GM21367 (cell line): Measurements from ENCODE around the gene EIF2D.
A peak's percentile ranks its signal among the peaks of the same experiment; 100 is the strongest.
"Not testable (repeated sequence)": the region's sequence is repeated elsewhere in the genome, so short reads cannot be mapped to it uniquely, and the experiment has no call there.

Source experiments
- ATAC-seq: cut with Tn5 transposase; IDR thresholded peaks from one replicate; pipeline ENCODE4 v1.9.1; 2021; ENCODE audit not compliant: unreplicated experiment

EIF2D gene

GRCh38 chr1:206612129-206612876, at the start of gene EIF2D:
TSS of gene EIF2D (minus strand) at chr1:206612465. CDS start at chr1:206612342, 123 bp downstream.
- ATAC-seq, result peak; percentile 79

- no peak for ATAC-seq
Measured at GRCh38 chr1:206661161-206661820, 49.0 kb upstream of the EIF2D start.

- ATAC-seq, result no peak
Measured at GRCh38 chr1:206660136-206660535, 47.9 kb upstream of the EIF2D start.

GRCh38 chr1:206658981-206659273, 46.7 kb upstream of the EIF2D start:
- no peak for ATAC-seq

GRCh38 chr1:206658264-206658980, 46.2 kb upstream of the EIF2D start:
- no peak for ATAC-seq

GRCh38 chr1:206657751-206658150, 45.5 kb upstream of the EIF2D start:
- no peak for ATAC-seq

GRCh38 chr1:206656936-206657335, 44.7 kb upstream of the EIF2D start:
- ATAC-seq, result no peak

- no peak for ATAC-seq
Measured at GRCh38 chr1:206655471-206655882, 43.2 kb upstream of the EIF2D start.

GRCh38 chr1:206654828-206655227, 42.6 kb upstream of the EIF2D start:
- no peak for ATAC-seq

GRCh38 chr1:206653715-206654459, 41.6 kb upstream of the EIF2D start:
- no peak for ATAC-seq

- no peak for ATAC-seq
Measured at GRCh38 chr1:206651958-206652890, 40.0 kb upstream of the EIF2D start.

GRCh38 chr1:206651014-206651413, 38.7 kb upstream of the EIF2D start:
- no peak for ATAC-seq

GRCh38 chr1:206649261-206649921, 37.1 kb upstream of the EIF2D start:
- no peak for ATAC-seq

GRCh38 chr1:206647224-206647623, 35.0 kb upstream of the EIF2D start:
- no peak for ATAC-seq

- ATAC-seq, result no peak
Measured at GRCh38 chr1:206646504-206646903, 34.2 kb upstream of the EIF2D start.

GRCh38 chr1:206643118-206643698, 30.9 kb upstream of the EIF2D start:
- no peak for ATAC-seq

- not testable (repeated sequence) for ATAC-seq
Measured at GRCh38 chr1:206642074-206642473, 29.8 kb upstream of the EIF2D start.

- no peak for ATAC-seq
Measured at GRCh38 chr1:206637605-206638004, 25.3 kb upstream of the EIF2D start.

- ATAC-seq, result no peak
Measured at GRCh38 chr1:206636671-206637070, 24.4 kb upstream of the EIF2D start.
